ENCODE data around the gene CHML. TPM values are rescaled to one million over a fixed set of nuclear protein-coding genes. Genes with fewer than 3 reads are reported as not detected.

CHML gene
- total RNA-seq (2014; rRNA removed; shearing (Covaris generic)) = 33.5 and 33.7 TPM in 2 replicates

DNA sequence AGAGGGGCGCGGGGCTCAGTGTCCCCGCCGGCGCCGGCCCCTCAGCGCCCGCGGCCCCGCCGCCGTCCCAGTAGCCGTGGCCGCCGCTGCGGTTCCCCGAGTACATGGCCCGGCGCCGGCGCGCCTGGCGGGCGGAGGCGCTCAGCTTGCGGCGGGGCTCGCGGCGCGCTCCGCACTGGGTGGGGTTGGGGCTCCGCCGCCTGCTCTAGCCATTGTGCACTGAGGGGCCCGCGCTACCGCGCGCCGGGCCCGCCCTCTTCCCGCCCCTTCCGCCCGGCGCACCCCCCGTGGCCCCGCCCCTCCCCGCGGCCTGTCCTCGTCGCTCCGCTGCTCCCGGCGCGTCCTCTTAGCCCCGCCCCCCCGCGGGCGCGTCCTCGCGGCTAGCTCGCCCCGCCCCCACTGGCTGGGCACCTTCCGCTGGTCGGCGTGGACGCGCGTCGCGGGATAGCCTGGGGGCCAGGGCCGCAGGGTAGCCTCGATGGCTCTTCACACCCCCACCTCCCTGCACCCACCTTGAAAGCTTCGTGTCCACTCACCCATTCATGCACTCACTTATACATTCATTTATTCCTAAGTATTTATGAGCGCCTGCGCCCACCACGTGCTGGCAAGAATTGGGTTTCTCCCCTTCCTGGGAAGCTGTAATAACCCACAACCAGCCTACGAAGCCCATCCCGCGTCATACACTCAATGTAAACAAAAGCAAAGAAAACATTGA, at the start of gene CHML, which contains the start of gene OPN3:
CHML (minus strand) TSS at position 221 of the 718 bp plus-strand sequence. CDS start 4,603 bp downstream, outside the sequence.
OPN3 (minus strand) TSS at position 221 of the 718 bp plus-strand sequence; CDS start at position 106, 115 bp downstream.

DNA sequence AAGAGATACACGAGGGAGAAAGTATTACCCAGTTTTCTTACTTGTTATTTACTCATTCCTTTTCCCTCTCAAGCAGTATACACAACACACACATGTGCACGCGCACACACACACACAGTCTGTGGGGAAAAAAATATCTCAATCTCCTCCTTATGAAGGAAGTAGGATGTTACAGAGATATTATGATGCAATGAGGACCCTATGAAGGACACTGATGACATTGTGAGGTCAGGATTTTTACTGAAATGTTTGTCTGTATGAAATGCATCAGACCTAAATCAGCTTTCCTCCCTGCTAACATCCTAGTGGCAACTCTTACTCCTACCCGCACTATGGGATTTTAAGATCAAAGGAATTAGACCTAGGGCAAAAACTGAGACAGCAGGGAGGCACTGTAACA, 11.8 kb upstream of the CHML start, which contains the start of gene WDR64:
WDR64 (plus strand) TSS at position 270 of the 400 bp plus-strand sequence. CDS start 204 bp downstream, outside the sequence.

Other genes starting within 250 kb of the CHML start
- 116 and 151 TPM in 2 replicates for gene FH, start 120.6 kb downstream of the CHML start, total RNA-seq (2014; rRNA removed; shearing (Covaris generic))
- gene KMO, start 108.0 kb downstream of the CHML start, total RNA-seq (2014; rRNA removed; shearing (Covaris generic)) = 1.2 TPM in 1 of 2 replicates, not detected in the other
- 5.8 and 6.0 TPM in 2 replicates for gene OPN3, start within 50 bp of the CHML start, total RNA-seq (2014; rRNA removed; shearing (Covaris generic))
- gene WDR64, start 11.9 kb upstream of the CHML start, total RNA-seq (2014; rRNA removed; shearing (Covaris generic)) = not detected in 2 replicates
- gene EXO1, start 207.8 kb upstream of the CHML start, total RNA-seq (2014; rRNA removed; shearing (Covaris generic)) = 73.6 and 78.8 TPM in 2 replicates

Data from A375 (cell line).